AG04449 (cell line): Measurements from ENCODE around the gene ACTL10.
A peak's percentile ranks its signal among the peaks of the same experiment; 100 is the strongest.

Experiments
- CTCF ChIA-PET: fragments of 350-600 bp; formaldehyde crosslinking; extraction: SDS; loops from one replicate; lab custom pipeline; 2021; ENCODE audit warnings: antibody characterized with exemption; lab: Yijun Ruan, JAX
- POLR2A ChIA-PET: fragments of 400-600, 350-600 bp; formaldehyde crosslinking; extraction: SDS; loops from one replicate; lab custom pipeline; 2020; ENCODE audit warnings: antibody characterized with exemption, inconsistent platforms; lab: Yijun Ruan, JAX
- DNase-seq: peaks from one replicate; pipeline ENCODE4 v3.0.0-alpha.2; 2010; ENCODE audit warnings: low read depth, low spot score
- H3K4me3 ChIP-seq: 2 replicates; pipeline ENCODE4 v1.5.1; 2011; ENCODE audit warnings: low read depth, mild to moderate bottlenecking, control low read depth, low read length
- TF ChIP-seq, protein P1 (sequence below): IDR thresholded peaks from one replicate; pipeline ENCODE4 v1.5.1; 2011; ENCODE audit warnings: mild to moderate bottlenecking, moderate library complexity, low read length, control low read depth, inconsistent platforms; ENCODE audit not compliant: insufficient read depth; ENCODE audit errors: missing control alignments

The ACTL10 gene

DNA sequence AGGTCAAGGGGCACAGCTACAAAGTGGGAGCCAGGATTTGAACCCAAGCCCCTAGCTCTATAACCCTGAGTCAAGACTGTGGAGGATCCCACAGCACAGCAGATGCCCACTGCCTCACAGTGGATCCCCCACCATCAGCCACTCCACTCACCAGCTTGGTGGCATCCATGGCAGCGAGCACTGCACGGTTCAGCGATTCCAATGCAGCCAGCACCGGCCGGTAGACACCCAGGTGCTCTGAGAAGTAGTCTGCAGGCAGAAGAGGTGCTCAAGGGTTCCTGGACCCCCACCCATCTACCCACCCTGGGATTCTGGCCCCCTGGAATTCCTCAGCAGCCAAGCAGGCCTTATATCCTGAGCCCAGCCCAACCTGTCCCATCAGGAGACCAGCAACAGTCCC, 2.5 kb downstream of the ACTL10 start:
- no peak for DNase-seq
- ChIA-PET CTCF (interaction anchor here (1.0 to 8.7 kb wide), 15 partner anchors 10 to 277 kb away, joined by 3 to 99 read pairs (median 6); partner anchors contain the start of genes E2F1 and PXMP4), POLR2A (interaction anchor here (0.7 kb wide), 1 partner anchor 51 kb away, joined by 3 read pairs; the partner anchor contains the start of gene PXMP4)
- H3K4me3 ChIP-seq, result no peak overlapping the region
- TF ChIP-seq, protein P1, sequence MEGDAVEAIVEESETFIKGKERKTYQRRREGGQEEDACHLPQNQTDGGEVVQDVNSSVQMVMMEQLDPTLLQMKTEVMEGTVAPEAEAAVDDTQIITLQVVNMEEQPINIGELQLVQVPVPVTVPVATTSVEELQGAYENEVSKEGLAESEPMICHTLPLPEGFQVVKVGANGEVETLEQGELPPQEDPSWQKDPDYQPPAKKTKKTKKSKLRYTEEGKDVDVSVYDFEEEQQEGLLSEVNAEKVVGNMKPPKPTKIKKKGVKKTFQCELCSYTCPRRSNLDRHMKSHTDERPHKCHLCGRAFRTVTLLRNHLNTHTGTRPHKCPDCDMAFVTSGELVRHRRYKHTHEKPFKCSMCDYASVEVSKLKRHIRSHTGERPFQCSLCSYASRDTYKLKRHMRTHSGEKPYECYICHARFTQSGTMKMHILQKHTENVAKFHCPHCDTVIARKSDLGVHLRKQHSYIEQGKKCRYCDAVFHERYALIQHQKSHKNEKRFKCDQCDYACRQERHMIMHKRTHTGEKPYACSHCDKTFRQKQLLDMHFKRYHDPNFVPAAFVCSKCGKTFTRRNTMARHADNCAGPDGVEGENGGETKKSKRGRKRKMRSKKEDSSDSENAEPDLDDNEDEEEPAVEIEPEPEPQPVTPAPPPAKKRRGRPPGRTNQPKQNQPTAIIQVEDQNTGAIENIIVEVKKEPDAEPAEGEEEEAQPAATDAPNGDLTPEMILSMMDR, result no peak

DNA sequence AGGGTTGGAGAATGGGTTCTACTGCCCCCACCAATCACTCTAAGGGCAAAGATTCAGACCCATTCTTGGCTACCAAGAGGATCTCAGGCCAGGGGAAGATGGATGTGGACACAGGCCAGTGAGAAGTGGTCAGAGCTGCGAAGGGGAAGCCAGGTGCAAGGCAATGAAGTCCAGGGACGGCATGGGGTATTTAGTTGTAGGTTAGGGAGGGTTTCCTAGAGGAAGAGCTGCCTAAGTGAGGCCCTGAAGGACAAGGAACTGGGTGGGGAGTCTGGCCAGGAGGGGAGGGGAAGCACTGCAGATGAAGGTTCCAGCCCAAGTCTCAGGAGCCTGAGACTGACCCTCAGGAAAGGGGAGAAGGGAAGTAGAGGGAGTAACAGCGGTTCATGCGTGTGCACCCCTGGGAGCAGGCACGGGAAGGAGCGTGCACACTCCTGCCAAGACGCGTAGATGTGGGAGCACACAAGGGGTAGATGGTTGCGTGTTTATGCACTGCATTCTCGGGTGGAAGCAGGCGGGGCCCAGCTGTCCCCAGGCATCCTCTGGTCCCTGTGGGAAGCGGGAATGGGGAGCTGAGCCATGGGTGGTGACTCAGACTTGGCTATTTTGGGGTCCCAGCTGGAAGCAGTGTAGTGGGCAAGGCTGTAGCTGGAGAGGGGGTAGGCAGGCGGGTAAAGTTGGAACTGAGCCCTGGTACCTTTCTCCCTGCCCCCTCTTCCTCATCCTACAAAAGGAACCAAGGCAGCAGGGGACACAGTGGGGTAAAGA, 3.3 kb downstream of the ACTL10 start:
- TF ChIP-seq, protein P1, result no peak
- no peak for DNase-seq
- ChIA-PET POLR2A (interaction anchor here (0.7 kb wide), 1 partner anchor 50 kb away, joined by 3 read pairs; the partner anchor contains the start of gene PXMP4), CTCF (interaction anchor here (3.8 to 4.3 kb wide), 2 partner anchors 9 to 212 kb away, joined by 25 to 40 read pairs; no protein-coding TSS in a partner anchor)
- H3K4me3 ChIP-seq, result no peak overlapping the region

DNA sequence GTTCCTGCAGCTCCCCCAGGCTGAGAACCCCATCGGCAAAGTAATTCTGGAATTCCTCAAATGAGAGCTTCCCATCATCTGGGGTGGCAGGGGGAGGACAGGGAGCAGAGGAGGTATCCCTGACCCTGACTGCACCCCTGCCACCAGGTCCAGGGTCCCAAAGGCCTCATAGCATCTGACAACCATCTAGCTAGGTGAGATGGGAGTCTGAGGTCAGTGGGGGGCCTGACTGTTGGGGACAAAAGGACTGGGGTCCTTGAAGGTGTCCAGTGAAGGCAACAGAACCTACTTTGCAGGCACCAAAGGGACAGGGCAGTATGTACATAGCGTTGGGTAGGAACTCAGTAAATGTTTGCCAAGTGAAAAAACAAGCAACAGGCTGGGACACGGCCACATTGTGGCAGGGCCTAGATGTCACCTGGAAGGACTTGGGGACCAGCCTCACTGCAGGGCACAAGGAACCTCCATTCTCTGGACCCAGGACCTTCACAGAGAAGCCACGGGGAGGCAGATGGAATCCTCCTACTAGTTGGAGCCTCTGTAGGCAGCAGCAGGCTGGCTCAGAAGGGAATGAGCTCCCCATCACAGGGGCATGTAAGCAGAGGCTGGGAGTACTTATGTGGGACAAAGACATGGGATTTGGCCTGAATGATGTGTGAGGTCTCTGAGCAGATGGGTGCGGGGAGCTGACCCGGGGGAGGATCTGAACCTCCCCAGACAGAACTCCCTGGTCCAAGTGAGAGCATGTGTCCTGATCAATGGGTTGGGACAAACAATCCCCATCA, 4.2 kb downstream of the ACTL10 start:
- DNase-seq, result no peak
- TF ChIP-seq, protein P1, result no peak
- ChIA-PET CTCF (interaction anchor here (1.3 kb wide), 1 partner anchor 16 kb away, joined by 4 read pairs; the partner anchor contains the start of gene E2F1), POLR2A (interaction anchor here (1.8 kb wide), 1 partner anchor 7 kb away, joined by 5 read pairs; no protein-coding TSS in a partner anchor)
- no peak overlapping the region for H3K4me3 ChIP-seq

DNA sequence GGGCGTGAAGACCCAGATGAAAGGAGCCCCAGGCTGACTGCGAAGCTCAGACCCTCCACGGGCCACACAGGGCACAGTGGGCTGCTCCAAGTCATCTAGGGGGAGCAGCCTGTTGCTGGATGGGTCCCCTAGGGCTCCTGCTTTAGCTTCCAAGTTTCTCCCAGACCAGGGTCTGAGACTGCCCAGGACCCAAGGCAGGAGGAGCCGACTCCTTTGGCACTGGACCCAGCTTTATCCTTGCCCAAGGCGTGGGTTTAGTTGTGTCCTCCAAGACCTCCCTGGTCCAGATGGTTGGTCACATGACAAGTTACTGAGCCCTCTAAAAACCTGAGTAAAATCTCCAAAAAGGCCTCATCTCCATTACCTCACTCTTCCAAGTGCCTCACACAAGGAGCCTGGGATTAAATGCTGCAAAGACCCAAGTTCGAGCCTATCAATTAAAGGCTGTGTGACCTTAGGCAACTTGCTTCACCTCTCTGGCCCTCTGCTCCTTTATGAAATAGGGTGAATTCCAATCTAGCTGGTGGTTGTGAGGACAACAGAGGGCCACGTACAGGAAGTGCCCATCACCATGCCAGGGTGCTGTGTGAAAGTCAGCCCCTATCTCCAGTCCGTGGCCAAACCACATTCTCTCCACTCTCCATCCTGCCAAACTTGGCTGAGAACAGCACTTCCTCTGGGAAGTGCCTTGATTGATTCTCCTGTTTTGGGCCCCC, 5.0 kb downstream of the ACTL10 start:
- ChIA-PET POLR2A (interaction anchor here (1.8 kb wide), 1 partner anchor 8 kb away, joined by 5 read pairs; no protein-coding TSS in a partner anchor), CTCF (interaction anchor here (1.3 kb wide), 1 partner anchor 15 kb away, joined by 4 read pairs; the partner anchor contains the start of gene E2F1)
- H3K4me3 ChIP-seq, result no peak overlapping the region
- no peak for DNase-seq
- TF ChIP-seq, protein P1, result no peak

DNA sequence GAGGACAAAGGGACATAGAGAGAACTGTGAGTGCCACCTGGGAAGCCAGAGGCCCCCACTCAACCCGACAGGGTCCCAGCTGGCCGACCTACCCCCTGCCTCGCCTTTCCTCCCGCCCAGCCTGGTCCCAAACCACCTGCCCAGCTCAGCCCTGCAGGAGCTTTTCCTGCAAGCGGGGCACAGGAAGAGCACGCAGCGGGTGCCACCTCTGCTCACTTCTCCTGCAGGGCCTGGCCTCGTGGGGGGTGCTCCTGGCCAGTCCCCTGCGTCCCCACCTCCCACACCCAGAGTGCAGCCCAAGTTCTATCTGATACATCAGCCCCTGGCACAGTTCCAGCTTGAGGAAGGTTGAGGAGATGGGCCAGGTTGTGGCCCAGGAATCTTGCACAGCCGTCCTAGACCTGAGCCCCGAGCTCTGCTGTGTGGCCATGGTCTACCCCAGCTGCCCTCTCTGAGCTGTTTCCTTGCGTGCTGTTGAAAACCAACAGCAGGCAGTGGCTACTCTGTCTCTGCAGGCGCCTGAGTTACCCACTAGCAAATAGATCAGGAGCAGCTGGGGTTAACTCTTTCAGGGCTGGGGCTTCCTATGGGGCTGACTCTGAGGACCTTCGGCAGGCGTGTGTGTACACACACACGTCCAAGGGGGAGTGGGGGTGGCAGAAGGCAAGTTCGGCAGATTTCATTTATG, 5.8 kb downstream of the ACTL10 start:
- POLR2A ChIA-PET, result interaction anchor here (0.8 to 1.8 kb wide), 2 partner anchors 9 kb away, joined by 3 to 5 read pairs; no protein-coding TSS in a partner anchor
- TF ChIP-seq, protein P1, result no peak
- no peak for DNase-seq
- H3K4me3 ChIP-seq, result peak overlapping the region; percentile 71
- CTCF ChIA-PET, result no interaction called here
